H9 (cell line): ENCODE results near the gene PLXNA2. TPM values are rescaled to one million over a fixed set of nuclear protein-coding genes. Genes with fewer than 3 reads are reported as not detected.

Experiments
- DNase-seq: peaks from one replicate; pipeline ENCODE4 v3.0.0-alpha.2; 2017
- H2AFZ ChIP-seq: one replicate; pipeline ENCODE4 v1.6.1; 2013; ENCODE audit warnings: mild to moderate bottlenecking, low read length, control low read depth, moderate library complexity
- H2AK5ac ChIP-seq: 2 replicates; pipeline ENCODE4 v1.6.1; 2013; ENCODE audit warnings: low read length, control low read depth, mixed read lengths; ENCODE audit not compliant: insufficient read length
- H2BK120ac ChIP-seq: one replicate; pipeline ENCODE4 v1.6.1; 2013; ENCODE audit warnings: low read depth, mild to moderate bottlenecking, low read length, control low read depth, inconsistent platforms; ENCODE audit not compliant: poor library complexity, severe bottlenecking
- H2BK12ac ChIP-seq: 2 replicates; pipeline ENCODE4 v1.6.1; 2013; ENCODE audit warnings: low read length, control low read depth, mixed read lengths, low read depth; ENCODE audit not compliant: insufficient read length
- H2BK15ac ChIP-seq: 2 replicates; pipeline ENCODE4 v1.6.1; 2013; ENCODE audit warnings: low read depth, low read length, control low read depth
- H2BK20ac ChIP-seq: one replicate; pipeline ENCODE4 v1.6.1; 2013; ENCODE audit warnings: low read depth, mild to moderate bottlenecking, low read length, control low read depth, inconsistent platforms; ENCODE audit not compliant: poor library complexity, severe bottlenecking
- H2BK5ac ChIP-seq: 2 replicates; pipeline ENCODE4 v1.6.1; 2013; ENCODE audit warnings: low read length, control low read depth, mixed read lengths; ENCODE audit not compliant: insufficient read length
- H3K14ac ChIP-seq: 2 replicates; pipeline ENCODE4 v1.6.1; 2013; ENCODE audit warnings: low read length, control low read depth; ENCODE audit not compliant: insufficient read depth
- H3K18ac ChIP-seq: 2 replicates; pipeline ENCODE4 v1.6.1; 2013; ENCODE audit warnings: low read depth, mild to moderate bottlenecking, mixed read lengths, low read length, control low read depth; ENCODE audit not compliant: insufficient read length
- H3K23ac ChIP-seq: 2 replicates; pipeline ENCODE4 v1.6.1; 2013; ENCODE audit warnings: low read length, control low read depth, mixed read lengths, low read depth; ENCODE audit not compliant: insufficient read length
- H3K23me2 ChIP-seq: 2 replicates; pipeline ENCODE4 v1.6.1; 2013; ENCODE audit warnings: low read depth, mild to moderate bottlenecking, mixed read lengths, low read length, control low read depth; ENCODE audit not compliant: insufficient read length, poor library complexity, severe bottlenecking
- H3K27ac ChIP-seq: 2 replicates; pipeline ENCODE4 v1.5.1; 2013; ENCODE audit warnings: low read length, control low read depth, mixed read lengths, low read depth; ENCODE audit not compliant: insufficient read length
- H3K27me3 ChIP-seq: 2 replicates; pipeline ENCODE4 v1.6.1; 2013; ENCODE audit warnings: low read length, control low read depth, inconsistent platforms; ENCODE audit not compliant: insufficient read depth
- H3K4ac ChIP-seq: 2 replicates; pipeline ENCODE4 v1.6.1; 2013; ENCODE audit warnings: low read depth, mild to moderate bottlenecking, control low read depth, inconsistent platforms, low read length, moderate library complexity
- H3K4me1 ChIP-seq: 2 replicates; pipeline ENCODE4 v1.6.1; 2013; ENCODE audit warnings: low read length, control low read depth, inconsistent platforms; ENCODE audit not compliant: insufficient read depth
- H3K4me2 ChIP-seq: 2 replicates; pipeline ENCODE4 v1.6.1; 2013; ENCODE audit warnings: low read length, control low read depth, mixed read lengths; ENCODE audit not compliant: insufficient read length, insufficient read depth
- H3K56ac ChIP-seq: 2 replicates; pipeline ENCODE4 v1.6.1; 2013; ENCODE audit warnings: low read depth, mild to moderate bottlenecking, mixed read lengths, low read length, control low read depth; ENCODE audit not compliant: insufficient read length
- H3K79me1 ChIP-seq: 2 replicates; pipeline ENCODE4 v1.6.1; 2013; ENCODE audit warnings: low read depth, mild to moderate bottlenecking, moderate library complexity, low read length, control low read depth, inconsistent platforms; ENCODE audit not compliant: insufficient read depth, poor library complexity, severe bottlenecking
- H3K79me2 ChIP-seq: 2 replicates; pipeline ENCODE4 v1.6.1; 2013; ENCODE audit warnings: low read length, control low read depth, inconsistent platforms; ENCODE audit not compliant: insufficient read depth
- H3K9ac ChIP-seq: 2 replicates; pipeline ENCODE4 v1.6.1; 2013; ENCODE audit warnings: low read length, control low read depth, mixed read lengths; ENCODE audit not compliant: insufficient read length; ENCODE audit errors: extremely low read depth
- H3K9me3 ChIP-seq: one replicate; pipeline ENCODE4 v1.6.1; 2013; ENCODE audit warnings: low read depth, low read length, inconsistent platforms; ENCODE audit not compliant: control insufficient read depth
- H3T11ph ChIP-seq: one replicate; pipeline ENCODE4 v1.6.1; 2013; ENCODE audit warnings: mild to moderate bottlenecking, low read length, control low read depth, inconsistent platforms
- H4K20me1 ChIP-seq: one replicate; pipeline ENCODE4 v1.6.1; 2013; ENCODE audit not compliant: control insufficient read depth, insufficient read length, insufficient read depth
- H4K5ac ChIP-seq: 2 replicates; pipeline ENCODE4 v1.6.1; 2013; ENCODE audit warnings: low read depth, mild to moderate bottlenecking, mixed read lengths, low read length, control low read depth; ENCODE audit not compliant: insufficient read length
- H4K8ac ChIP-seq: replicated peaks from 2 replicates; pipeline ENCODE4 v1.6.1; 2013; ENCODE audit warnings: low read length, control low read depth, mixed read lengths, low read depth; ENCODE audit not compliant: insufficient read length
- H4K91ac ChIP-seq: 2 replicates; pipeline ENCODE4 v1.6.1; 2013; ENCODE audit warnings: low read depth, mild to moderate bottlenecking, moderate library complexity, mixed read lengths, low read length, control low read depth; ENCODE audit not compliant: insufficient read length
- H3K27ac Mint-ChIP-seq, 3 experiments: 2 replicates in 2 of 3; 3 replicates in 1 of 3; pipeline ENCODE4 v1.8.0; 2020 to 2021; ENCODE audit warnings: mixed read lengths in 3 of 3, mild to moderate bottlenecking in 1 of 3, moderate library complexity in 1 of 3
- H3K27me3 Mint-ChIP-seq: 2 replicates; pipeline ENCODE4 v1.8.0; 2021; ENCODE audit warnings: low read depth, mild to moderate bottlenecking, moderate library complexity, mixed read lengths
- H3K36me3 Mint-ChIP-seq, 3 experiments: 2 replicates in 2 of 3; 3 replicates in 1 of 3; pipeline ENCODE4 v1.8.0; 2020 to 2021; ENCODE audit warnings: low read depth in 3 of 3, mixed read lengths in 3 of 3; ENCODE audit not compliant: insufficient read depth in 1 of 3
- H3K4me1 Mint-ChIP-seq, 2 experiments: 2 replicates each; pipeline ENCODE4 v1.8.0; 2020; ENCODE audit warnings: mixed read lengths in 2 of 2
- H3K4me3 Mint-ChIP-seq, 2 experiments: 2 replicates in 1 of 2; 3 replicates in 1 of 2; pipeline ENCODE4 v1.8.0; 2020 to 2021; ENCODE audit warnings: mild to moderate bottlenecking in 2 of 2, mixed read lengths in 2 of 2, moderate library complexity in 1 of 2
- H3K9me3 Mint-ChIP-seq, 2 experiments: 2 replicates in 1 of 2; 3 replicates in 1 of 2; pipeline ENCODE4 v1.8.0; 2020; ENCODE audit warnings: mild to moderate bottlenecking in 2 of 2, mixed read lengths in 2 of 2, moderate library complexity in 1 of 2
- CTCF ChIP-seq: fragments of 200-600 bp; sonication (generic); conservative IDR thresholded peaks from 3 replicates; pipeline ENCODE4 v1.8.0; 2021; ENCODE audit warnings: antibody characterized with exemption, mild to moderate bottlenecking
- WGBS: extraction: QIAGEN DNeasy Blood & Tissue Kit; methylation state at CpG from one replicate; pipeline ENCODE4 v1.1.7; 2013; ENCODE audit warnings: missing lambda C conversion rate, low lambda C conversion rate, mixed read lengths; ENCODE audit not compliant: insufficient read length; ENCODE audit errors: extremely low coverage; 5-methylcytosine and 5-hydroxymethylcytosine counted together
- total RNA-seq: library from RNA; stranded (reverse); gene quantifications from 2 replicates; pipeline ENCODE4 v1.2.1, GENCODE V29; 2021

PLXNA2 gene
- total RNA-seq, 1 experiment from 2014 or later: 0.57 TPM

- peaks cover 1% of the 10 kb centered on the region; the same call in 1 of the 2 replicates for H3K27me3 Mint-ChIP-seq
- no peaks in the 10 kb centered on the region for H3K9me3 Mint-ChIP-seq
- H2BK5ac ChIP-seq: no peak overlapping the region
- H3K27me3 ChIP-seq: no peaks in the 10 kb centered on the region
- no peak overlapping the region for H3K56ac ChIP-seq
- H2AFZ ChIP-seq: no peak overlapping the region
- H3K36me3 Mint-ChIP-seq: no peaks in the 10 kb centered on the region
- no peak overlapping the region for H3K18ac ChIP-seq
- no peak overlapping the region for H3K27ac ChIP-seq
- H4K8ac ChIP-seq: no peak overlapping the region
- H3K4me3 Mint-ChIP-seq: no peak overlapping the region
- no peak overlapping the region for H3T11ph ChIP-seq
- H3K4me1 ChIP-seq: no peaks in the 10 kb centered on the region
- no peak overlapping the region for H3K27ac Mint-ChIP-seq
- H4K5ac ChIP-seq: no peak overlapping the region
- WGBS: no CpG with 5 or more reads among the region's 4 CpGs
- H4K20me1 ChIP-seq: no peaks in the 10 kb centered on the region
- H3K9me3 ChIP-seq: no peaks in the 10 kb centered on the region
- H3K9ac ChIP-seq: no peak overlapping the region
- H2BK20ac ChIP-seq: no peak overlapping the region
- H4K91ac ChIP-seq: no peak overlapping the region
- no peaks in the 10 kb centered on the region for H3K79me1 ChIP-seq
- no peaks in the 10 kb centered on the region for H3K79me2 ChIP-seq
- H3K23me2 ChIP-seq: no peaks in the 10 kb centered on the region
- H3K4me1 Mint-ChIP-seq: peaks cover 0 to 2% of the 10 kb centered on the region in 2 experiments; a peak in 2 of 4 replicates
- H2BK15ac ChIP-seq: no peak overlapping the region
- no peak overlapping the region for H3K23ac ChIP-seq
- no peak for DNase-seq
- H3K14ac ChIP-seq: no peak overlapping the region
- no peak overlapping the region for H3K4me2 ChIP-seq
- TF ChIP-seq CTCF: peak; percentile 59
- H2BK120ac ChIP-seq: no peak overlapping the region
- no peak overlapping the region for H2AK5ac ChIP-seq
- no peak overlapping the region for H2BK12ac ChIP-seq
- no peak overlapping the region for H3K4ac ChIP-seq
These were observed 53.4 kb downstream of the PLXNA2 start for GRCh38 chr1:208190784-208191183.
